GOT3 (cell line): ENCODE measurements around the gene IL32.

Experiments used
- DNase-seq: peaks from one replicate; lab custom pipeline; 2025; ENCODE audit warnings: mixed read lengths; lab: John Stamatoyannopoulos, UW

IL32 gene

GRCh38 chr16:3115561-3115960 is 50.1 kb downstream of the IL32 start:
- no peak for DNase-seq

GRCh38 chr16:3118204-3118790 is 52.9 kb downstream of the IL32 start:
- no peak for DNase-seq

DNA sequence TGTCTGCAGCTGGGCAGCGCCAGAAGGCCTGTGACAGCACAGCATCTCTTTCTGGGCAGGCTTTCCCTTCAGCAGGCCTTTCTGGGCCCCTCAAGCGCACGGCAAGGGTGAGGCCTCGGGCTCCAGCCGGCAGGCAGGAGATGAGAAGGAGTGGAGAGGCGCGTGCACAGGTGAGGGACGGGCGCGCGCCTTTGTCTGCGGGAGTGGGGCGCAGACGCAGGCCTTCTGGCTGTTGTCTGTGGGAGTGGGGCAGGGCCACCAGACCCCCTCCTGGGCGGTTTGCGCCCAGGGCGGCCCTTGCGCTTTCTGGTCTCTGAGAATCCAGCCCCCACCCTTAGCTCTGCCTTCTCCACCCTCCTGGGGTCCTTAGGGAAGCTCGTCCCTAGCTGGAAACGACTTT is 53.4 kb downstream of the IL32 start:
- DNase-seq: no peak
